ENCODE measurements around the gene PCBD2.

DNA sequence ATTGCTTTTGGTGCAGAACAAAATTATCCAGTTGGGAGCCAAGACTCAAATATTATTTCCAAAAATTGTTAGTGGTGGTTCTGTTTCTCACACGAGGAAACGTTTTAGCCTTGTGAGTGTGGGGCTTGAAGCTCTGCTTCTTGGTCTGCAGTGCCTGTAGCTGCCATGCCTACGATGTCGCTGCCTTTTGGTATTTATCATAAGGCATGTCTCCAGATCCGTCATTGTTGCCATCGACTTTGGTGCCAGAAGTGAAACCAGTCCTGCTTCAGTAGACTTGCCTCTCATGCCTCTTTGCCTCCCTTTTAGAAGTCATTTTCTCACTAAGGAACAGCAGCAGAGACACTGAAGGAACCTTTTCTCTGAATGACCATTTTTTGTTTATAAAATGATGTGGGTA is 33.1 kb downstream of the PCBD2 start:
- TF ChIP-seq POLR2A (IDR thresholded peaks at IDR 0.05) (no peak), POLR2AphosphoS5 (IDR thresholded peaks at IDR 0.05) (no peak)
- TF ChIP-seq, protein P1, sequence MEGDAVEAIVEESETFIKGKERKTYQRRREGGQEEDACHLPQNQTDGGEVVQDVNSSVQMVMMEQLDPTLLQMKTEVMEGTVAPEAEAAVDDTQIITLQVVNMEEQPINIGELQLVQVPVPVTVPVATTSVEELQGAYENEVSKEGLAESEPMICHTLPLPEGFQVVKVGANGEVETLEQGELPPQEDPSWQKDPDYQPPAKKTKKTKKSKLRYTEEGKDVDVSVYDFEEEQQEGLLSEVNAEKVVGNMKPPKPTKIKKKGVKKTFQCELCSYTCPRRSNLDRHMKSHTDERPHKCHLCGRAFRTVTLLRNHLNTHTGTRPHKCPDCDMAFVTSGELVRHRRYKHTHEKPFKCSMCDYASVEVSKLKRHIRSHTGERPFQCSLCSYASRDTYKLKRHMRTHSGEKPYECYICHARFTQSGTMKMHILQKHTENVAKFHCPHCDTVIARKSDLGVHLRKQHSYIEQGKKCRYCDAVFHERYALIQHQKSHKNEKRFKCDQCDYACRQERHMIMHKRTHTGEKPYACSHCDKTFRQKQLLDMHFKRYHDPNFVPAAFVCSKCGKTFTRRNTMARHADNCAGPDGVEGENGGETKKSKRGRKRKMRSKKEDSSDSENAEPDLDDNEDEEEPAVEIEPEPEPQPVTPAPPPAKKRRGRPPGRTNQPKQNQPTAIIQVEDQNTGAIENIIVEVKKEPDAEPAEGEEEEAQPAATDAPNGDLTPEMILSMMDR (IDR thresholded peaks at IDR 0.05), result no peak

Measured in sigmoid colon (tissue), 4 donors.